GM21825 (cell line): Measurements from ENCODE around the gene RAB5B.
A peak's percentile ranks its signal among the peaks of the same experiment; 100 is the strongest.
"Not testable (repeated sequence)": the region's sequence is repeated elsewhere in the genome, so short reads cannot be mapped to it uniquely, and the experiment has no call there.

ENCODE experiments used
- ATAC-seq: cut with Tn5 transposase; IDR thresholded peaks from one replicate; pipeline ENCODE4 v1.9.1; 2021; ENCODE audit warnings: mild to moderate bottlenecking, moderate library complexity; ENCODE audit not compliant: unreplicated experiment

Gene RAB5B

GRCh38 chr12:55940065-55940732 lies 33.7 kb upstream of the RAB5B start:
- peak; percentile 86 for ATAC-seq

GRCh38 chr12:55942055-55942454 lies 31.8 kb upstream of the RAB5B start:
- no peak for ATAC-seq

DNA sequence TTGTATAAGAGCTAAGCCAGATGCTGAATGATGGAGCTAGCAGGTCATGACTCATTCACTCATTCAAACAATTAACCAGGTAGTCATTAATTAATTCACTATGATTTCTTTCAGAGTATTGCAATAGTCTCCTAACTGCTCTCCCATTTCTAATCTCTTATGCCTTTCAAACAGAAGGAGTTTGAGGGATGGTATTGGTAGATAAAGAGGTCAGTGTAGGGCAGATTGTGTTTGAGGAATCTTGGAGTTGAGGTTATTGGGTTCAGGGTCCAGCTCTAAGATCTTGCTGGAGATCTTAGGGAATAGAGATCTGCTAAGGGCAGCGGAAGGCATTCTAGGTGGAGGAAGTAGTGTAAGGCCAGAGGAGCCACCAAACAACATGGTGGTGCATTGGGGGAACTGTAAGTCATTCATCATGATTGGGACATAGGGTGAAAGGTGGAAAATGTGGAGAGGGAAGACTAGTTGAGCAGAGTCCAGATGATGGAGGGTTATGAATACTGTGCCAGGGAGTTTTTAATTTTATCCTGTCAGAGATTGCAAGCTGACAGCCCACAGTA lies 31.2 kb upstream of the RAB5B start:
- ATAC-seq: no peak

DNA sequence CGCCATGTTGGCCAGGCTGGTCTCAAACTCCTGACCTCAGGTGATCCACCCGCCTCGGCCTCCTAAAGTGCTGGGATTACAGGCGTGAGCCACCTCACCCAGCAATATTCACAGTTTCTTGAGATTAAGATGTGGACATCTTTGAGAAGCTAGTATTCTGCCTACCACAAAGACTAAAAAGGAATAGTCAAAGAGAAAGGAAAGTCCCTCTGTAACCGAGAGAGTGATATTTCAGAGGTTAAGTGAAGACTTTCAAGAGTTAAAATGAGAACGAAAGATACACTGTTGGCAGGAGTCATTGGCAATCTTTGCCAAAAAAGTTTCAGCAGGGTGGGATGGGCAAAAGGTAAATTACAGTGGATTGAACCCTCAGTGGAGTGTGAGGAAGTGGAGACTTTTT lies 27.3 kb upstream of the RAB5B start:
- no peak for ATAC-seq

DNA sequence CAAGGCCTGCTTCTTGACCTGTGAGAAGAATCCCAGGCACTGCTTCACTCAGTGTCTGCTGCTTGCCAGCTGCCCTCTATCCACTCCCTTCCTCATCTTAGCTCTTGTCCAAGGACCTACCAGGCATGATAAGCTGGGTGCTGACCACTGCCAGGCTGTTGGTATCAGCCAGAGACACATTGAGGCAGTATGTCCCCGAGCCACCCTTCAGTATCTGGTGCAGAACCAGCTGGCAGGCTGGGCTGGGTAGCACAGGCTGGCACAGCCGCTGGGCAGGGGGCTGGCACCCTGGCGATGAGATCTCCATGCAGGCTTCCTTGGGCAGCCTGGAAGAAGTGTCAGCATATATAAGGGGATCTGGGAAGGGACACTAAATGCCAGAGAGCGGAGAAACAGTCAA lies 18.5 kb upstream of the RAB5B start:
- no peak for ATAC-seq

GRCh38 chr12:55955800-55956508 lies 17.9 kb upstream of the RAB5B start:
- ATAC-seq: no peak

GRCh38 chr12:55957106-55957859 lies 16.6 kb upstream of the RAB5B start:
- no peak for ATAC-seq

DNA sequence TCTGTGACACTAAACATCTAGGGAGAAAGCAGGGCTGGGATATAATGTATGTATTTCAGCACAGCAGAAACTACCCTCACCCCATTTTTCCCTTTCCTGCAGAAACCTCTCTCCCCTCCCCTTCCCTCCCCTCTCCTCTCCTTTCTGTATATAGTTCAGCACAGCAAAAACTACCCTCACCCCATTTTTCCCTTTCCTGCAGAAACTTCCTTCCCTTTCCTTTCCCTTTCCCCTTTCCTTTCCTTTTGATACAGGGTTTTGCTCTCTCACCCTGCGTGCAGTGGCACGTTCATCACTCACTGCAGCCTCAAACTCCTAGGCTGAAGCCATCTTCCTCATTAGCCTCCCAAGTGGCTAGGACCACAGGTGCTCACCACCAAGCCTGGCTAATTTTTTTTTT lies 10.1 kb upstream of the RAB5B start:
- ATAC-seq: no peak

DNA sequence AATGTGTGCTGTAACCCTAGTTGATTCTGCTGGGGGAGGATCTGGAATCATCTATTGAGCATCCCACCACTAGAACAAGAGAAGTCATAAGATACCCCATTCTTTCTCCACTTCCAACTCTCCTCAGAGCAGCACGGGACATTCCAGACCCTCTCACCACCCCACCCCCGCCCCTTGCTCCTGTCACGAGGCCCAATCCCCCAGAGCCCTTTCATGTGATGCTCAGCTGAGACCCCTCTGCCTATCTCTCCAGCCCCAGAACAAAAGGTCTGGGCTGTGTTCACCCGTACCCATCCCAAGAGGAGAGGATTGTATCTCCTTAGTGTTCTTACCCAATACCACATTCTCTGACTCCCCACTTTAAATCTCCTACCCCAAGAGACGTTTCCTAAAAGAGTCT lies 8.6 kb upstream of the RAB5B start:
- no peak for ATAC-seq

DNA sequence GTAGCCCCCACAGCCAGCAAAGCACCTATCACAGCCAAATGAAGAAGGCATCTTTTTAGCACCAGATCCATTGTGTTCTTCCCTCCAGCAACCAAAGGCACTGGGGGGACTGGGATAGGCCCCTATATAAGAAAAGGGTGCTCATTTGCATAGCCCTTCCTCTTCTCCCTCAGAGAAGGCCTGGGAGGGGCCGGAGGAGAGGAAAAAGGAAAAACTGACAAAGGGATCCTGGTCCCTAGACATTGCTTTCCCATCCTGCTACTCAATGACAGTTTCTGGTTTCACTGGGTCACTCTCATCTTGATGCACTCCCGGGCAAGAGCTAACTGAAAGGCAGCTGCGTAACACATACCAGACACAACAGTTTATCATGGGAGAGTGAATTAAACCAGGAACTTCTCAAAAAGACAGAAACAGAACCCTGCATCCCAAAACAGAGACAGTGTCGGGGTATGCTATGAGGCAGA lies 7.9 kb upstream of the RAB5B start, which contains the start of gene PMEL:
Gene PMEL, minus strand, starts transcription at position 102 of the 467 bp plus-strand sequence. Its CDS starts 31 bp downstream, at position 71.
- no peak for ATAC-seq

- ATAC-seq: peak; percentile 94
Measured at GRCh38 chr12:55966408-55967281, 7.2 kb upstream of the RAB5B start, which contains the start of gene CDK2. Gene CDK2, plus strand, starts transcription at chr12:55966830. Its CDS starts 179 bp downstream, at chr12:55967009.

- ATAC-seq: no peak
Measured at GRCh38 chr12:55969356-55969755, 4.5 kb upstream of the RAB5B start.

- ATAC-seq: no peak
Measured at GRCh38 chr12:55970775-55971174, 3.1 kb upstream of the RAB5B start.

DNA sequence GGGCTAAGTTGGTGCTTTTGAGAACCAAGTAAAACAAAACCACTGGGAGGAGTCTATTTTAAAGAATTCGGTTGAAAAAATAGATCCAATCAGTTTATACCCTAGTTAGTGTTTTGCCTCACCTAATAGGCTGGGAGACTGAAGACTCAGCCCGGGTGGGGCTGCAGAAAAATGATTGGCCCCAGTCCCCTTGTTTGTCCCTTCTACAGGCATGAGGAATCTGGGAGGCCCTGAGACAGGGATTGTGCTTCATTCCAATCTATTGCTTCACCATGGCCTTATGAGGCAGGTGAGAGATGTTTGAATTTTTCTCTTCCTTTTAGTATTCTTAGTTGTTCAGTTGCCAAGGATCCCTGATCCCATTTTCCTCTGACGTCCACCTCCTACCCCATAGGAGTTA lies 1.8 kb upstream of the RAB5B start:
- no peak for ATAC-seq

GRCh38 chr12:55972456-55972855 lies 1.4 kb upstream of the RAB5B start:
- no peak for ATAC-seq

GRCh38 chr12:55972911-55973598 lies 823 bp upstream of the RAB5B start:
- ATAC-seq: no peak

- ATAC-seq: peak; percentile 11
Measured at GRCh38 chr12:55974308-55974730, 441 bp downstream of the RAB5B start.

DNA sequence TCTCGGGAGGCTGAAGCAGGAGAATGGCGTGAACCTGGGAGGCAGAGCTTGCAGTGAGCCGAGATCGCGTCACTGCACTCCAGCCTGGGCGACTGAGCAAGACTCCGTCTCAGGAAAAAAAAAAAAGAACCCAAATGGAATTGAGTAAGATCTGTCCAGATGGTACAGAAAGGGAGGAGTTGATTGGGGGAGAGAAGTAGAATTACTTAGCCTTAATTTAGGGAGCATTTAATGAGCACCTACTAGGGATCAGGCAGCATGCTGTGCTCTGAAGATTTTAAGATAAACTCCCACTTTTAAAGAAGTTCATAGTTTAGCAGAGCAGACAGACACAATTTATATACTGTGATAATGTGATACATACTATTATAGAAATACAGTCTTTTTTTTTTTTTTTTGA lies 4.5 kb downstream of the RAB5B start:
- ATAC-seq: no peak

DNA sequence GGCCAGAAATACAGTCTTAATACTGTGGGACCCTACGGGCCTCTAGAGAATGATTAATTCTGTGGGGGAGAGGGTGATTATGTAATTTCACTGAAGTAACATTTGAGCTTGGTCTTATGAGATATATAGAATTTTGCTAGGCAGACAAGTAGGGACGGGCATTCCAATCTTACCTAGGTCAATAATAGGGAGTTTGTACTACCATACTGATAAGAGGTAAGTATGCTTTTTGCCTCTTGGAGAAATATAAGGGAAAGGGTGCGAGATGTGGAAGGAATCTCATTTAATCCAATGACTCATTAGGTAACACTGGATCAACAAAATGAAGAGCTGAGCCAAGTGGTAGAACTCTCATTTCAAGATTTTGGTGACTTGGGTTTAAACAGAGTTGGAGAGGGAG lies 5.2 kb downstream of the RAB5B start:
- no peak for ATAC-seq

DNA sequence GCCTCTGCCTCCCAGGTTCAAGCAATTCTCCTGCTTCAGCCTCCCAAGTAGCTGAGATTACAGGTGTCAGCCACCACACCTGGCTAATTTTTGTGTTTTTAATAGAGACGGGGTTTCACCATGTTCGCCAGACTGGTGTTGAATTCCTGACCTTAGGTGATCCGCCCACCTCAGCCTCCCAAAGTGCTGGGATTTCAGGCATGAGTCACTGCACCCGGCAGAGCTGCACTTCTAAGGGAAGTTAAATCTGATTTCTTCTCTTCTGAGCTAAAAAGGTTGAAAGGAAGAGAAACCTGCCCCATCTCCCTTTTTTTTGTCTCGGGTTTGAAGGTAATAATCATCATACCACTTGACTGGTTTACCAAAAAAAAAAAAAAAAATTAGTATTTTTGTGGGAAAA lies 8.0 kb downstream of the RAB5B start:
- not testable (repeated sequence) for ATAC-seq
